K562 (cell line): ENCODE measurements around the gene STON2. TPM values are rescaled to one million over a fixed set of nuclear protein-coding genes. Genes with fewer than 3 reads are reported as not detected.

Source experiments
- CCNT2 ChIP-seq: IDR thresholded peaks from 2 replicates; pipeline ENCODE4 v1.6.1; 2011; ENCODE audit warnings: borderline replicate concordance, low read depth, mild to moderate bottlenecking, moderate library complexity, mixed read lengths, low read length; ENCODE audit not compliant: insufficient read length; ENCODE audit errors: extremely low read depth
- CREB3L1 ChIP-seq: fragments of 450-650 bp; IDR thresholded peaks from 2 replicates; pipeline ENCODE4 v1.6.1; 2014; ENCODE audit warnings: low read depth, mild to moderate bottlenecking, moderate library complexity, borderline replicate concordance
- ELF4 ChIP-seq: fragments of 450-650 bp; formaldehyde crosslinking; IDR thresholded peaks from 2 replicates; pipeline ENCODE4 v1.4.0; 2022; ENCODE audit warnings: missing genetic modification characterization
- GATAD2B ChIP-seq: fragments of 450-650 bp; IDR thresholded peaks from 2 replicates; pipeline ENCODE4 v1.6.1; 2017; ENCODE audit warnings: mild to moderate bottlenecking, borderline replicate concordance
- GMEB1 ChIP-seq: fragments of 250-450 bp; sonication (Bioruptor Pico); IDR thresholded peaks from 2 replicates; pipeline ENCODE4 v1.4.0; 2020; ENCODE audit warnings: mild to moderate bottlenecking
- KDM5B ChIP-seq: fragments of 200-600 bp; sonication (generic); IDR thresholded peaks from 2 replicates; pipeline ENCODE4 v1.6.1; 2012; ENCODE audit warnings: low read depth, mild to moderate bottlenecking, moderate library complexity, low read length, control low read depth, inconsistent platforms; ENCODE audit not compliant: insufficient replicate concordance
- KLF16 ChIP-seq: IDR thresholded peaks from 2 replicates; pipeline ENCODE4 v1.6.1; 2016; ENCODE audit warnings: antibody characterized with exemption
- MEF2A ChIP-seq: IDR thresholded peaks from 2 replicates; pipeline ENCODE4 v1.6.1; 2011; ENCODE audit warnings: low read depth, mild to moderate bottlenecking, low read length, moderate library complexity; ENCODE audit not compliant: control insufficient read depth
- POLR2B ChIP-seq: fragments of 450-650 bp; IDR thresholded peaks from 2 replicates; pipeline ENCODE4 v1.6.1; 2018; ENCODE audit warnings: low read depth; ENCODE audit not compliant: partially characterized antibody
- RBM34 ChIP-seq: fragments of 200-400 bp; formaldehyde crosslinking; IDR thresholded peaks from 2 replicates; pipeline ENCODE4 v1.6.1; 2018; ENCODE audit warnings: low read length, borderline replicate concordance; ENCODE audit not compliant: insufficient read depth
- REST ChIP-seq, 2 experiments: fragments of 450-650 bp; formaldehyde crosslinking in 1 of 2; IDR thresholded peaks; 2 replicates each; pipeline versions ENCODE4 v1.4.0 to v1.6.1; 2014 to 2020; ENCODE audit warnings: mild to moderate bottlenecking in 2 of 2, borderline replicate concordance in 1 of 2, low read depth in 1 of 2
- SMARCA4 ChIP-seq: fragments of 450-650 bp; IDR thresholded peaks from 2 replicates; pipeline ENCODE4 v1.6.1; 2016
- SP2 ChIP-seq: IDR thresholded peaks from 2 replicates; pipeline ENCODE4 v1.6.1; 2011; ENCODE audit warnings: mild to moderate bottlenecking, low read depth, low read length, moderate library complexity; ENCODE audit not compliant: poor library complexity, severe bottlenecking; ENCODE audit errors: extremely low read depth
- YBX1 ChIP-seq: fragments of 450-650 bp; IDR thresholded peaks from 2 replicates; pipeline ENCODE4 v1.7.1; 2016; ENCODE audit warnings: mild to moderate bottlenecking
- ZNF212 ChIP-seq: fragments of 450-650 bp; formaldehyde crosslinking; IDR thresholded peaks from 2 replicates; pipeline ENCODE4 v1.4.0; 2020; ENCODE audit warnings: mild to moderate bottlenecking
- polyA plus RNA-seq, 8 experiments: library from polyadenylated mRNA; depleted of rRNA in 4 of 8; stranded (reverse) in 5 of 8; unstranded in 3 of 8; fragments of >200 nt; fragmentation: Nextera tagmentation in 2 of 8; fragmentation: Illumina TruSeq in 1 of 8; extraction: Ambion mirVana in 2 of 8; extraction: Trizol in 1 of 8; gene quantifications; 2 replicates each; pipeline versions ENCODE4 v1.2.1 to v1.2.3, GENCODE V29; 2011 to 2014; ENCODE audit warnings: inconsistent platforms in 1 of 8, missing spikeins in 1 of 8
- total RNA-seq, 7 experiments: library from RNA; depleted of rRNA in 6 of 7; stranded (reverse); fragments of >200 nt in 6 of 7; fragmentation: Illumina TruSeq in 2 of 7; extraction: Trizol in 2 of 7; gene quantifications; 2 replicates each; pipeline versions ENCODE4 v1.2.1 to v1.2.3, GENCODE V29; 2011 to 2021; ENCODE audit warnings: low replicate concordance in 1 of 7

The STON2 gene
- total and polyA plus RNA-seq, 9 of the 15 experiments (the other 6 are each of a cell fraction or from before 2014, with no cell fraction given) = 7.8 to 99.3 (median 53.5) TPM

GRCh38 chr14:81436296-81437138 lies 36.4 kb upstream of the STON2 start (continued):
- TF ChIP-seq REST (IDR thresholded peaks at IDR 0.05; ENCODE audit: borderline replicate concordance) (peak; percentile 43), REST (CRISPR knock-in tag; IDR thresholded peaks at IDR 0.05; ENCODE audit: low read depth) (0 out of 2 replicates have a peak, but pooled peaks have one; percentile 22), CCNT2 (peak; percentile 46), KLF16 (no peak), YBX1 (no peak), MEF2A (no peak), RBM34 (no peak), ELF4 (CRISPR knock-in tag) (no peak), KDM5B (no peak), GMEB1 (CRISPR knock-in tag) (peak; percentile 53), POLR2B (peak; percentile 47), CREB3L1 (no peak), SMARCA4 (no peak), SP2 (peak; percentile 32), ZNF212 (CRISPR knock-in tag) (no peak), GATAD2B (0 out of 2 replicates have a peak, but pooled peaks have one; percentile 31)
